HepG2 (cell line): ENCODE data around the gene BATF2.

Experiments
- CEBPZ ChIP-seq: IDR thresholded peaks from 2 replicates; pipeline ENCODE4 v1.6.1; 2012; ENCODE audit warnings: low read length, improper control_type of control experiment
- KDM2A ChIP-seq: sonication (generic); formaldehyde crosslinking; IDR thresholded peaks from 2 replicates; pipeline ENCODE4 v1.4.0; 2020; ENCODE audit warnings: low read depth, missing genetic modification reagents, borderline replicate concordance
- MAFF ChIP-seq: IDR thresholded peaks from 2 replicates; pipeline ENCODE4 v1.6.1; 2011; ENCODE audit warnings: low read depth, low read length, improper control_type of control experiment
- MEIS2 ChIP-seq: sonication (generic); formaldehyde crosslinking; IDR thresholded peaks from 2 replicates; pipeline ENCODE4 v1.9.0; 2021; ENCODE audit warnings: mild to moderate bottlenecking, missing genetic modification reagents
- MZF1 ChIP-seq: sonication (generic); formaldehyde crosslinking; IDR thresholded peaks from 2 replicates; pipeline ENCODE4 v1.8.1; 2023; ENCODE audit warnings: mild to moderate bottlenecking, missing genetic modification reagents, borderline replicate concordance
- PRPF4 ChIP-seq: fragments of 200-400 bp; formaldehyde crosslinking; IDR thresholded peaks from 2 replicates; pipeline ENCODE4 v1.6.1; 2016; ENCODE audit warnings: low read length, low read depth; ENCODE audit not compliant: poor library complexity, severe bottlenecking

GRCh38 chr11:65013888-65014725, 17.3 kb upstream of the BATF2 start, which contains the start of gene ARL2:
- TF ChIP-seq MEIS2 (peak; percentile 45; the same call in 1 of the 2 replicates), PRPF4 (no peak), KDM2A (CRISPR knock-in tag) (peak; percentile 75; the same call in 1 of the 2 replicates), MAFF (no peak), MZF1 (no peak), CEBPZ (no peak)
